Erythroblast (primary cell): ENCODE results near the gene PCDHGA4.

Experiments
- GATA1 ChIP-seq: IDR thresholded peaks from 2 replicates; pipeline ENCODE4 v1.6.1; 2011; ENCODE audit warnings: low read depth, mild to moderate bottlenecking, control low read depth, low read length, moderate library complexity
- POLR2A ChIP-seq: IDR thresholded peaks from 2 replicates; pipeline ENCODE4 v1.6.1; 2011; ENCODE audit warnings: mild to moderate bottlenecking, low read length

GRCh38 chr5:141382469-141383294, 27.9 kb downstream of the PCDHGA4 start, which contains the start of gene PCDHGA7:
- no peak for TF ChIP-seq POLR2A
- no peak for TF ChIP-seq GATA1
